IMR-90 (cell line): ENCODE measurements around the gene PLLP. TPM values are rescaled to one million over a fixed set of nuclear protein-coding genes. Genes with fewer than 3 reads are reported as not detected.
A peak's percentile ranks its signal among the peaks of the same experiment; 100 is the strongest.

Source experiments
- ATAC-seq: fragments of 200-7000 bp; cut with Tn5 transposase; 2 replicates; pipeline ENCODE4 v1.9.1; 2020; ENCODE audit warnings: low read depth, mild to moderate bottlenecking, moderate library complexity
- BruUV-seq: library from RNA; stranded (reverse); fragments of 400-500 nt; replicated peaks from 2 replicates; lab custom pipeline; 2021; lab: Mats Ljungman, UMichigan
- CTCF ChIA-PET: fragments of 300-600 bp; formaldehyde crosslinking; extraction: SDS; loops from one replicate; lab custom pipeline; 2021; ENCODE audit warnings: antibody characterized with exemption; lab: Yijun Ruan, JAX
- POLR2A ChIA-PET: fragments of 300-600 bp; sonication (Branson Sonifier 250); formaldehyde crosslinking; loops from one replicate; lab custom pipeline; 2022; ENCODE audit warnings: antibody characterized with exemption; ENCODE audit not compliant: unreplicated experiment; lab: Charles Lee
- DNase-seq: peaks from one replicate; pipeline ENCODE4 v3.0.0; 2013
- H2AFZ ChIP-seq: replicated peaks from 2 replicates; pipeline ENCODE3; 2013; ENCODE audit warnings: low read length, mild to moderate bottlenecking; ENCODE audit not compliant: poor library complexity
- H2AK5ac ChIP-seq: 2 replicates; pipeline ENCODE4 v1.6.1; 2013; ENCODE audit warnings: low read depth, low read length, inconsistent platforms
- H2AK9ac ChIP-seq: replicated peaks from 2 replicates; pipeline ENCODE3; 2013; ENCODE audit warnings: mild to moderate bottlenecking, low read depth, low read length, moderate library complexity; ENCODE audit not compliant: poor library complexity
- H2BK120ac ChIP-seq: 2 replicates; pipeline ENCODE4 v1.6.1; 2013; ENCODE audit warnings: low read depth, low read length, inconsistent platforms
- H2BK15ac ChIP-seq: 3 replicates; pipeline ENCODE4 v1.6.1; 2013; ENCODE audit warnings: low read depth, low read length, inconsistent platforms
- H2BK20ac ChIP-seq: 2 replicates; pipeline ENCODE4 v1.6.1; 2013; ENCODE audit warnings: low read depth, mild to moderate bottlenecking, inconsistent platforms, low read length, moderate library complexity
- H2BK5ac ChIP-seq: 2 replicates; pipeline ENCODE4 v1.6.1; 2013; ENCODE audit warnings: mild to moderate bottlenecking, low read depth, low read length, inconsistent platforms; ENCODE audit not compliant: poor library complexity, severe bottlenecking
- H3K14ac ChIP-seq: replicated peaks from 2 replicates; pipeline ENCODE4 v1.6.1; 2013; ENCODE audit warnings: low read depth, low read length, inconsistent platforms
- H3K18ac ChIP-seq: 2 replicates; pipeline ENCODE4 v1.6.1; 2013; ENCODE audit warnings: low read depth, low read length, control low read depth
- H3K23ac ChIP-seq: 2 replicates; pipeline ENCODE4 v1.6.1; 2013; ENCODE audit warnings: low read depth, low read length, inconsistent platforms
- H3K27ac ChIP-seq: 2 replicates; pipeline ENCODE4 v1.5.1; 2013; ENCODE audit warnings: mild to moderate bottlenecking, control low read depth, low read length; ENCODE audit not compliant: insufficient read depth
- H3K27me3 ChIP-seq: 2 replicates; pipeline ENCODE4 v1.6.1; 2013; ENCODE audit warnings: low read length; ENCODE audit not compliant: control insufficient read depth, insufficient read depth
- H3K36me3 ChIP-seq: 2 replicates; pipeline ENCODE4 v1.6.1; 2013; ENCODE audit warnings: low read length, mixed read lengths; ENCODE audit not compliant: control insufficient read depth, insufficient read depth
- H3K4ac ChIP-seq: 2 replicates; pipeline ENCODE4 v1.6.1; 2013; ENCODE audit warnings: low read depth, low read length, inconsistent platforms
- H3K4me1 ChIP-seq: 2 replicates; pipeline ENCODE4 v1.6.1; 2013; ENCODE audit warnings: low read length, mixed read lengths; ENCODE audit not compliant: control insufficient read depth, insufficient read depth
- H3K4me2 ChIP-seq: 2 replicates; pipeline ENCODE4 v1.6.1; 2013; ENCODE audit warnings: low read depth, mild to moderate bottlenecking, control low read depth, low read length, moderate library complexity
- H3K4me3 ChIP-seq: 2 replicates; pipeline ENCODE4 v1.5.1; 2013; ENCODE audit warnings: low read depth, mild to moderate bottlenecking, control low read depth, low read length, moderate library complexity; ENCODE audit not compliant: insufficient read depth
- H3K56ac ChIP-seq: 2 replicates; pipeline ENCODE4 v1.6.1; 2013; ENCODE audit warnings: low read length, inconsistent platforms; ENCODE audit not compliant: insufficient read depth; ENCODE audit errors: extremely low read depth
- H3K79me1 ChIP-seq, 2 experiments: 2 replicates each; pipeline ENCODE4 v1.6.1; 2013; ENCODE audit warnings: low read length in 2 of 2, inconsistent platforms in 1 of 2, low read depth in 1 of 2
- H3K9ac ChIP-seq: 2 replicates; pipeline ENCODE4 v1.6.1; 2013; ENCODE audit warnings: low read depth, low read length, control low read depth
- H3K9me1 ChIP-seq: 2 replicates; pipeline ENCODE4 v1.6.1; 2013; ENCODE audit warnings: low read length, inconsistent platforms; ENCODE audit not compliant: insufficient read depth
- H3K9me3 ChIP-seq: 2 replicates; pipeline ENCODE4 v1.6.1; 2013; ENCODE audit warnings: low read length; ENCODE audit not compliant: control insufficient read depth, insufficient read depth
- H4K20me1 ChIP-seq: 2 replicates; pipeline ENCODE4 v1.6.1; 2013; ENCODE audit warnings: low read length, inconsistent platforms; ENCODE audit not compliant: insufficient read depth
- H4K5ac ChIP-seq: 2 replicates; pipeline ENCODE4 v1.6.1; 2013; ENCODE audit warnings: mild to moderate bottlenecking, low read depth, low read length, control low read depth
- H4K8ac ChIP-seq, 2 experiments: 2 replicates each; pipeline ENCODE4 v1.6.1; 2013; ENCODE audit warnings: low read depth in 2 of 2, low read length in 2 of 2, control low read depth in 1 of 2, inconsistent platforms in 1 of 2
- H4K91ac ChIP-seq: 2 replicates; pipeline ENCODE4 v1.6.1; 2013; ENCODE audit warnings: low read depth, low read length, inconsistent platforms; ENCODE audit not compliant: insufficient read depth
- CEBPB ChIP-seq: IDR thresholded peaks from 2 replicates; pipeline ENCODE4 v1.6.1; 2012; ENCODE audit warnings: low read depth, low read length, improper control_type of control experiment
- CHD1 ChIP-seq: IDR thresholded peaks from 2 replicates; pipeline ENCODE4 v1.6.1; 2012; ENCODE audit warnings: low read depth, low read length, improper control_type of control experiment
- POLR2A ChIP-seq: IDR thresholded peaks from 2 replicates; pipeline ENCODE4 v1.6.1; 2012; ENCODE audit warnings: mild to moderate bottlenecking, low read depth, low read length
- WGBS, 2 experiments: methylation state at CpG; one replicate each; pipeline versions ENCODE4 v1.1.5 to v1.1.7; 2013; ENCODE audit warnings: missing lambda C conversion rate in 2 of 2; ENCODE audit not compliant: insufficient read length in 1 of 2; ENCODE audit errors: extremely low coverage in 2 of 2; 5-methylcytosine and 5-hydroxymethylcytosine counted together
- dilution Hi-C: fragments of 300-500 bp; cut with HindIII; formaldehyde crosslinking; loops from one replicate; pipeline ENCODE4 v1.14.3; 2018; ENCODE audit warnings: low sequenced_read_pairs; ENCODE audit not compliant: unreplicated experiment
- in situ Hi-C: fragments of 300-500 bp; cut with MboI; formaldehyde crosslinking; loops from 3 replicates; pipeline ENCODE4 v1.14.3; 2019; ENCODE audit warnings: low sequenced_read_pairs, inconsistent platforms, mixed read lengths
- intact Hi-C: fragments of 100-400 bp; cut with micrococcal nuclease; formaldehyde crosslinking; loops from 2 replicates; pipeline ENCODE4 v1.10.0; 2022
- polyA plus RNA-seq, 3 experiments: library from polyadenylated mRNA; depleted of rRNA; stranded (reverse); fragments of >200 nt; gene quantifications; 2 replicates each; pipeline ENCODE4 v1.2.3, GENCODE V29; 2012; ENCODE audit warnings: low replicate concordance in 1 of 3
- total RNA-seq: library from RNA; depleted of rRNA; stranded (reverse); fragments of >200 nt; gene quantifications from 2 replicates; pipeline ENCODE4 v1.2.3, GENCODE V29; 2012
- TF ChIP-seq, protein P1 (sequence below): conservative IDR thresholded peaks from 2 replicates; pipeline ENCODE4 v1.5.1; 2012; ENCODE audit warnings: mild to moderate bottlenecking, low read depth, low read length, improper control_type of control experiment

PLLP gene
- total and polyA plus RNA-seq, 2 of the 4 experiments (the other 2 are of a cell fraction) = 0.05 TPM; not detected in 1

DNA sequence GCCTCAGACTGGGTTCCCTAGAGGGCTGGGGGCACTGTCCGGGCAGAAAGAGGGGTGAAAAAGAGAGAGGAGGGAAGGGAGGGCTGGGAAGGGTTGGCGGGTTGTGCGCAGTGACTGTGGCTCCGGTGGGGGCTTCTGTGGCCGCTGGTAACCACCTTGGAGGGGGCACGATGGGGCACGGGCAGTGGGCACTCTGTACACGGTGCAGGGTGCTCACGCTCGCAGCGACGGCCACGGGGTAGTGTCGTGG, 588 bp downstream of the PLLP start:
- ChIA-PET CTCF (interaction anchor here (0.5 kb wide), 1 partner anchor 17 kb away, joined by 3 read pairs; no protein-coding TSS in a partner anchor), POLR2A (no interaction called here)
- dilution Hi-C loops = no loop called here
- ATAC-seq (no peak), DNase-seq (no peak)
- H3K56ac ChIP-seq = no peak overlapping the region
- no peak overlapping the region for H3K9ac ChIP-seq
- H4K5ac ChIP-seq = no peak overlapping the region
- no peak overlapping the region for H3K4me3 ChIP-seq
- H2BK15ac ChIP-seq = no peak overlapping the region
- H4K91ac ChIP-seq = no peak overlapping the region
- in situ Hi-C loops = no loop called here
- H4K8ac ChIP-seq = no peak overlapping the region
- H2AK5ac ChIP-seq = no peak overlapping the region
- no peak overlapping the region for H2AK9ac ChIP-seq
- no peaks in the 10 kb centered on the region for H3K36me3 ChIP-seq
- H2AFZ ChIP-seq = peak overlapping the region; percentile 78
- no peak overlapping the region for H2BK20ac ChIP-seq
- H4K20me1 ChIP-seq = peaks cover 3% of the 10 kb centered on the region; the same call in 1 of the 2 replicates
- no peak overlapping the region for H3K4ac ChIP-seq
- H3K14ac ChIP-seq = no peak overlapping the region
- H3K27ac ChIP-seq = no peak overlapping the region
- H2BK120ac ChIP-seq = no peak overlapping the region
- H3K9me3 ChIP-seq = no peaks in the 10 kb centered on the region
- BruUV-seq = no TSS peak
- WGBS, 2 experiments = 19% methylated on average over 4 of the region's 14 CpGs; no CpG with 5 or more reads in 1 of the 2 experiments
- intact Hi-C loops = no loop called here
- TF ChIP-seq POLR2A (no peak), CEBPB (no peak), CHD1 (no peak)
- TF ChIP-seq, protein P1, sequence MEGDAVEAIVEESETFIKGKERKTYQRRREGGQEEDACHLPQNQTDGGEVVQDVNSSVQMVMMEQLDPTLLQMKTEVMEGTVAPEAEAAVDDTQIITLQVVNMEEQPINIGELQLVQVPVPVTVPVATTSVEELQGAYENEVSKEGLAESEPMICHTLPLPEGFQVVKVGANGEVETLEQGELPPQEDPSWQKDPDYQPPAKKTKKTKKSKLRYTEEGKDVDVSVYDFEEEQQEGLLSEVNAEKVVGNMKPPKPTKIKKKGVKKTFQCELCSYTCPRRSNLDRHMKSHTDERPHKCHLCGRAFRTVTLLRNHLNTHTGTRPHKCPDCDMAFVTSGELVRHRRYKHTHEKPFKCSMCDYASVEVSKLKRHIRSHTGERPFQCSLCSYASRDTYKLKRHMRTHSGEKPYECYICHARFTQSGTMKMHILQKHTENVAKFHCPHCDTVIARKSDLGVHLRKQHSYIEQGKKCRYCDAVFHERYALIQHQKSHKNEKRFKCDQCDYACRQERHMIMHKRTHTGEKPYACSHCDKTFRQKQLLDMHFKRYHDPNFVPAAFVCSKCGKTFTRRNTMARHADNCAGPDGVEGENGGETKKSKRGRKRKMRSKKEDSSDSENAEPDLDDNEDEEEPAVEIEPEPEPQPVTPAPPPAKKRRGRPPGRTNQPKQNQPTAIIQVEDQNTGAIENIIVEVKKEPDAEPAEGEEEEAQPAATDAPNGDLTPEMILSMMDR = no peak
- no peaks in the 10 kb centered on the region for H3K4me1 ChIP-seq
- no peaks in the 10 kb centered on the region for H3K79me1 ChIP-seq
- no peak overlapping the region for H2BK5ac ChIP-seq
- peak overlapping the region; percentile 30; the same call in 1 of the 2 replicates for H3K4me2 ChIP-seq
- H3K23ac ChIP-seq = no peak overlapping the region
- peaks cover 57% of the 10 kb centered on the region for H3K27me3 ChIP-seq
- no peaks in the 10 kb centered on the region for H3K9me1 ChIP-seq
- no peak overlapping the region for H3K18ac ChIP-seq
